ENCODE data around the gene TMEM44.

Gene TMEM44

GRCh38 chr3:194572944-194573491 is 60.2 kb downstream of the TMEM44 start:
- H3K4me3 Mint-ChIP-seq: no peak overlapping the region
- TF ChIP-seq CTCF (IDR thresholded peaks at IDR 0.05; ENCODE audit: unreplicated experiment in 3 of 3): no peak
- H3K9me3 Mint-ChIP-seq: no peaks in the 10 kb centered on the region
- H3K27ac Mint-ChIP-seq: peak overlapping the region; percentile 45 to 97 (median 58)
- peaks cover 29% of the 10 kb centered on the region for H3K27me3 Mint-ChIP-seq (ENCODE audit: low read depth)
- no peaks in the 10 kb centered on the region for H3K36me3 Mint-ChIP-seq (ENCODE audit: low read depth)
- H3K4me1 Mint-ChIP-seq: peaks cover 31% of the 10 kb centered on the region

- TF ChIP-seq CTCF (IDR thresholded peaks at IDR 0.05; ENCODE audit: unreplicated experiment in 3 of 3): no peak
- Mint-ChIP-seq H3K4me1 (peaks cover 31% of the 10 kb centered on the region), H3K36me3 (ENCODE audit: low read depth) (no peaks in the 10 kb centered on the region), H3K27ac (peak overlapping the region; percentile 58 to 97 (median 76)), H3K27me3 (ENCODE audit: low read depth) (peaks cover 29% of the 10 kb centered on the region), H3K9me3 (no peaks in the 10 kb centered on the region), H3K4me3 (peak overlapping the region in 1 of 3 experiments; percentile 1)
These were observed 61.0 kb downstream of the TMEM44 start for GRCh38 chr3:194572143-194572789.

GRCh38 chr3:194571491-194572142 is 61.6 kb downstream of the TMEM44 start:
- Mint-ChIP-seq H3K4me3 (peak overlapping the region in 1 of 3 experiments; percentile 1), H3K27ac (peak overlapping the region; percentile 58 to 97 (median 76)), H3K36me3 (ENCODE audit: low read depth) (no peaks in the 10 kb centered on the region), H3K9me3 (no peaks in the 10 kb centered on the region), H3K27me3 (ENCODE audit: low read depth) (peaks cover 29% of the 10 kb centered on the region), H3K4me1 (peaks cover 31% of the 10 kb centered on the region)
- no peak for TF ChIP-seq CTCF (IDR thresholded peaks at IDR 0.05; ENCODE audit: unreplicated experiment in 3 of 3)

GRCh38 chr3:194570898-194571297 is 62.3 kb downstream of the TMEM44 start:
- H3K27me3 Mint-ChIP-seq (ENCODE audit: low read depth): peaks cover 27% of the 10 kb centered on the region
- TF ChIP-seq CTCF (IDR thresholded peaks at IDR 0.05; ENCODE audit: unreplicated experiment in 3 of 3): no peak
- no peaks in the 10 kb centered on the region for H3K36me3 Mint-ChIP-seq (ENCODE audit: low read depth)
- peak overlapping the region in 2 of 3 experiments; percentile 31 to 97 for H3K27ac Mint-ChIP-seq
- H3K4me3 Mint-ChIP-seq: no peak overlapping the region
- peaks cover 31% of the 10 kb centered on the region for H3K4me1 Mint-ChIP-seq
- H3K9me3 Mint-ChIP-seq: no peaks in the 10 kb centered on the region

- no peak for TF ChIP-seq CTCF (IDR thresholded peaks at IDR 0.05; ENCODE audit: unreplicated experiment in 3 of 3)
- no peaks in the 10 kb centered on the region for H3K9me3 Mint-ChIP-seq
- H3K27me3 Mint-ChIP-seq (ENCODE audit: low read depth): peaks cover 25% of the 10 kb centered on the region
- peak overlapping the region in 1 of 3 experiments; percentile 97 for H3K27ac Mint-ChIP-seq
- H3K4me3 Mint-ChIP-seq: no peak overlapping the region
- peaks cover 35% of the 10 kb centered on the region for H3K4me1 Mint-ChIP-seq
- H3K36me3 Mint-ChIP-seq (ENCODE audit: low read depth): no peaks in the 10 kb centered on the region
These were observed 63.0 kb downstream of the TMEM44 start for GRCh38 chr3:194570235-194570634.
